IPS DF 6.9 (cell line): ENCODE data around the gene DPH3.

ENCODE experiments used
- DNase-seq: peaks from one replicate; pipeline ENCODE4 v3.0.0-alpha.2; 2013; ENCODE audit warnings: low read depth, low spot score
- H3K27ac ChIP-seq: one replicate; pipeline ENCODE4 v1.5.1; 2013; ENCODE audit warnings: low read length, control low read depth
- H3K27me3 ChIP-seq: 2 replicates; pipeline ENCODE4 v1.6.1; 2013; ENCODE audit warnings: mild to moderate bottlenecking, low read length; ENCODE audit not compliant: control insufficient read depth, insufficient read depth
- H3K36me3 ChIP-seq: 2 replicates; pipeline ENCODE4 v1.6.1; 2013; ENCODE audit warnings: low read length; ENCODE audit not compliant: control insufficient read depth, insufficient read depth
- H3K4me1 ChIP-seq: 2 replicates; pipeline ENCODE4 v1.6.1; 2013; ENCODE audit warnings: low read length; ENCODE audit not compliant: control insufficient read depth, insufficient read depth
- H3K4me3 ChIP-seq: 2 replicates; pipeline ENCODE4 v1.5.1; 2013; ENCODE audit warnings: mild to moderate bottlenecking, low read length
- H3K9me3 ChIP-seq: 2 replicates; pipeline ENCODE4 v1.6.1; 2013; ENCODE audit warnings: low read length, inconsistent platforms; ENCODE audit not compliant: control insufficient read depth, insufficient read depth
- WGBS: extraction: QIAGEN DNeasy Blood & Tissue Kit; methylation state at CpG from one replicate; pipeline ENCODE4 v1.1.7; 2013; ENCODE audit warnings: mixed read lengths, missing lambda C conversion rate; ENCODE audit not compliant: insufficient read length, insufficient coverage; 5-methylcytosine and 5-hydroxymethylcytosine counted together

The DPH3 gene

GRCh38 chr3:16247282-16248061 is 17.3 kb downstream of the DPH3 start:
- H3K4me3 ChIP-seq, result no peak overlapping the region
- no CpG with 5 or more reads among the region's 17 CpGs for WGBS
- H3K27ac ChIP-seq, result no peak overlapping the region
- DNase-seq, result peak; percentile 80
- no peaks in the 10 kb centered on the region for H3K36me3 ChIP-seq
- H3K9me3 ChIP-seq, result no peaks in the 10 kb centered on the region
- H3K27me3 ChIP-seq, result no peaks in the 10 kb centered on the region
- H3K4me1 ChIP-seq, result no peaks in the 10 kb centered on the region

DNA sequence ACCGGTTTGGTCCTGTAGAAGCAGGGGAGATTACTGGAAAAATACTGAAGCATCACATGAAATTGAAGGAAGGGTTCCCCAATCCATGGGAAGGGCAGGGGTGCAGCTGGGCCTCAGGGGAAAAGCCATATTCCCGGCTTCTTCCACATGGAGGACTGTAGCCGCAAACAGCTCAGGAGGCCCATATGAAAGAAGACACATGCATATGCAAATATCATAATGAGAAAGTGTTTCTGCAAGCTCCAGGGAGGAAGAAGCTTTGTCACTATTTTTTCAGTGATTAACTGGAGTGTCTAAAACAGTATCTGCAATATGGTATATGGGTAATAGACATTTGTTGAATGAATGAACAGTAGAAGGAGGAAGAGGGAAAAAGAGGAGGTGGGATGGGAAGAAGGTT is 19.1 kb downstream of the DPH3 start:
- Histone ChIP-seq H3K4me3 (no peak overlapping the region), H3K9me3 (no peaks in the 10 kb centered on the region), H3K27me3 (no peaks in the 10 kb centered on the region), H3K4me1 (no peaks in the 10 kb centered on the region), H3K36me3 (no peaks in the 10 kb centered on the region), H3K27ac (no peak overlapping the region)
- DNase-seq, result no peak
- no CpG with 5 or more reads among the region's 3 CpGs for WGBS

DNA sequence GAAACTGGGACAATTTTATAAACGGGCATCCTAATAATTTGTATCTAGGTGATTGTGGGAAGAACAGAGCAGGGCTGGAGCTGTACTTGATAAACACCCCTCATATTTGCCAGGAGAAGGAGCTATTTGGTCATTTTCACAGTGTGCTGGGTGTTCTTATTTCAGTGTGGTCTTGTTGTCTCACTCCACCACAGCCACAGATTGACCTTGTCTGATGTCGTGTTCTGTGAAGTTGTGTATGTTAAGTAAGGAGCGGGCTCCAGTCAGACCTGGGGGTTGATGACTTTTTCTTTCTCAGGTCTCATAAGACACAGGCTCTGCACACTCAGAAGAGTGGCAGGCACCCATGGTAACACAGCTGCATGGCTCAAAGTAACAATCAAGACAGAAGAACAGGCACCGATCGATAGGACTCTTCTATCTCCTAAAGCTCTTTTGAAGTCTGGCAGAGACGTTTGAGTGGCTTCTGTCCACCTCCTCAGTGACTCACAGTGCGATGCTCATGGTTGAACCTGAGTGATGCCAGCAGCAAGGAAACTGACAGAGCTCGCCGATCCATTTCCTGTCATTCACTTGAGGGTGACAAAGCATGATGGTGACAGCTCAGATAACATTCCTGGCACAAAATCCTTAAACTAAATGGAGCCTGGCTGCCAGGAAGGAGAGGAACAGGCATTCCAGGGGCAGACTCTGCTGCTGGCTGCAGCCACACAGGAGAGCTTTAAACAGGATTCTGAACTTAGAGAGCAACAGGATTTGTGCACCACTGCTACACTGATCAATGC is 20.8 kb downstream of the DPH3 start:
- DNase-seq, result no peak
- Histone ChIP-seq H3K27me3 (no peaks in the 10 kb centered on the region), H3K4me3 (no peak overlapping the region), H3K36me3 (no peaks in the 10 kb centered on the region), H3K4me1 (no peaks in the 10 kb centered on the region), H3K27ac (no peak overlapping the region), H3K9me3 (no peaks in the 10 kb centered on the region)
- WGBS, result no CpG with 5 or more reads among the region's 9 CpGs

- Histone ChIP-seq H3K36me3 (no peaks in the 10 kb centered on the region), H3K4me1 (no peaks in the 10 kb centered on the region), H3K27ac (no peak overlapping the region), H3K9me3 (no peaks in the 10 kb centered on the region), H3K4me3 (no peak overlapping the region), H3K27me3 (no peaks in the 10 kb centered on the region)
- WGBS, result no CpG with 5 or more reads among the region's 5 CpGs
- no peak for DNase-seq
These were observed 22.6 kb downstream of the DPH3 start for GRCh38 chr3:16242177-16242576.

- no peak for DNase-seq
- WGBS, result no CpG with 5 or more reads among the region's 5 CpGs
- no peaks in the 10 kb centered on the region for H3K9me3 ChIP-seq
- no peaks in the 10 kb centered on the region for H3K27me3 ChIP-seq
- no peak overlapping the region for H3K4me3 ChIP-seq
- no peaks in the 10 kb centered on the region for H3K36me3 ChIP-seq
- no peaks in the 10 kb centered on the region for H3K4me1 ChIP-seq
- no peak overlapping the region for H3K27ac ChIP-seq
These were observed 23.5 kb downstream of the DPH3 start for GRCh38 chr3:16241225-16241624.

GRCh38 chr3:16240229-16241023 is 24.3 kb downstream of the DPH3 start:
- Histone ChIP-seq H3K27ac (no peak overlapping the region), H3K36me3 (no peaks in the 10 kb centered on the region), H3K4me1 (no peaks in the 10 kb centered on the region), H3K27me3 (no peaks in the 10 kb centered on the region), H3K9me3 (no peaks in the 10 kb centered on the region), H3K4me3 (no peak overlapping the region)
- no CpG with 5 or more reads among the region's 6 CpGs for whole genome bisulfite sequencing
- no peak for DNase-seq

GRCh38 chr3:16239780-16240179 is 25.0 kb downstream of the DPH3 start:
- no peak for DNase-seq
- H3K27ac ChIP-seq, result no peak overlapping the region
- no peaks in the 10 kb centered on the region for H3K4me1 ChIP-seq
- H3K9me3 ChIP-seq, result no peaks in the 10 kb centered on the region
- no peaks in the 10 kb centered on the region for H3K27me3 ChIP-seq
- no peaks in the 10 kb centered on the region for H3K36me3 ChIP-seq
- WGBS, result no CpG with 5 or more reads among the region's 4 CpGs
- H3K4me3 ChIP-seq, result no peak overlapping the region

DNA sequence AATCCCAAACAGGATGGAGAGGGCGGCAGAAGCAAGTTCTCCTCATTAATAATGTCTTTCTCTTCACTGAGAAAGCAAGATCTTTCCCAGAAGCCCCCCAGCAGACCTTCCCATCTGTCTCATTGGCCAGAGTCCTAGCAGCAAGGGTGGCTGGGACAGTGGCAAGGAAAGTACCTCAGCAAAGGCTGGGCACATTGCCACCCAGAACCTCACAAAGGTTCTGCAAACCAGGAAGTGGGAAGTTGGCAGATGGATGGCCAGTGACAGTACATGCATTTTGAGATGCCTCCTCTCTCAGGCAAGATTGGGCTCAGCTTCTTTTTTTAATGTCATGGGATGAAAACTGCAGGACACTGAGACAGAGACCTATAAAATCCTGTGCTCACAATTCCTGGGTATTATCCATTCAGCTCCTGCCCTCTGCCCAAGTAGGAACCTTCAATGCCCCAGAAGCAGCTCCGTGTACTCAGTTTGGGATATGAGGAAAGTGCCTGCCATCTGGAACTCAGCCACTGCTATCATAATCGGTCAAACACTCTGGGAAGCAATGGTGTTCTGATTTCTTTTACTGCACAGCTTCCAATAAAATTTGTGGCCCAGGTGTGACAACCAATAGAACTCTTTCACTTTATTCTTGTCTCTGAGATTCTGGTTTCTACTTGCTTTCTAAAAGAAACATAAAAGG is 25.5 kb downstream of the DPH3 start:
- Histone ChIP-seq H3K27ac (no peak overlapping the region), H3K4me3 (no peak overlapping the region), H3K9me3 (no peaks in the 10 kb centered on the region), H3K27me3 (no peaks in the 10 kb centered on the region), H3K4me1 (no peaks in the 10 kb centered on the region), H3K36me3 (no peaks in the 10 kb centered on the region)
- no CpG with 5 or more reads among the region's 3 CpGs for WGBS
- DNase-seq, result no peak

GRCh38 chr3:16236856-16237393 is 27.8 kb downstream of the DPH3 start:
- Histone ChIP-seq H3K27ac (no peak overlapping the region), H3K9me3 (no peaks in the 10 kb centered on the region), H3K27me3 (no peaks in the 10 kb centered on the region), H3K4me1 (no peaks in the 10 kb centered on the region), H3K36me3 (no peaks in the 10 kb centered on the region), H3K4me3 (no peak overlapping the region)
- no CpG with 5 or more reads among the region's 3 CpGs for WGBS
- DNase-seq, result no peak
